C4-2B (cell line): ENCODE measurements around the gene FTHL17.

Experiments used
- CTCF ChIP-seq: fragments of 450-650 bp; conservative IDR thresholded peaks from 2 replicates; pipeline ENCODE4 v1.5.1; 2017; ENCODE audit warnings: mild to moderate bottlenecking
- ZFX ChIP-seq: fragments of 450-650 bp; IDR thresholded peaks from 2 replicates; pipeline ENCODE4 v1.6.1; 2017

GRCh38 chrX:31114858-31115257, 43.0 kb upstream of the FTHL17 start:
- TF ChIP-seq CTCF = no peak
- no peak for TF ChIP-seq ZFX
